Stimulated activated CD8-positive, alpha-beta memory T cell treated with anti-CD3 and anti-CD28 coated beads, Interleukin-15, amount 100 ng/mL, for 4 hours (primary cell): Measurements from ENCODE around the gene HOXA1.

ENCODE experiments used
- DNase-seq, 2 donors: peaks; one replicate each; pipeline ENCODE4 v3.0.0-alpha.2; 2020; ENCODE audit warnings: low read depth in 2 of 2

Gene HOXA1

GRCh38 chr7:27116962-27117886 lies 21.4 kb upstream of the HOXA1 start:
- no peak for DNase-seq

- no peak for DNase-seq
These were observed 20.5 kb upstream of the HOXA1 start for GRCh38 chr7:27116031-27116961.

DNA sequence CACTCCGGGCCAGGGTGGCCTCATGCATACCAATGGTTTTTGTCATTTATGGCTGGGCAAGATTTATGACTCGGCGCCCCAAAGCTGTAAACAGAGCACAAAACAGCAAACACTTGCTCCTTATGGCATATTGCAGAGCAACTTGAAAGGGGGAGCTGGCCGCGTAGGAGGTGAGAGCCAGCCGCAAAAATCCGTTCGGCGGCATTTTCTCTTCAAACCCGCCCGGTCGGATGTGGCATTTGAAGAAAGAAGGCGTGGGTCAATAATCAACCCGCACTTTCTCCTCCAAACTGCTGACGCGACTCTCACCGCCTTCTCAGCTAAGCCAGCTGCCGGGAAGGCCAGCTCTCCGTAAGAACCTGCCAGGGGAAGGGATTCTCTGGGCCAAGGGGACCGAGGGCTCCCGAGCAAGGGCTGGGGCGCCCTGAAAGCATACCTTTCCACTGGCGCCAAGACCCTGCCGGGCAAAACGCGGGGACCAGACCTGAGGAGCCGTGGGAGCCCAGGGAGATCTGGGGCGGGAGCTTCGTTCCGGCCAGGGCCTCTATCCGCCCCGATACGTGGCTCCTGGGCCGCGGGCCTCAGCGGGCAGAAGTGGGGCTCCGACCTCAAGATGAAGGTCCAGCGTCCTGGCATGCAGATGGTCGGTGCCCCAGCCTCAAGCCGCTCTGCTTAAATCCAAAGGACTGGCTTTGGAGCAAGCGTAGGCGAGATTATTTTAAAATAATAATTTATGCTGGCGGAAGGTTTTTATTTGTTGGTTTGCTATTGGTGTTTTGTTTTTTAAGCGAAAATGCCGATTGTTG lies 19.6 kb upstream of the HOXA1 start:
- DNase-seq, result no peak

DNA sequence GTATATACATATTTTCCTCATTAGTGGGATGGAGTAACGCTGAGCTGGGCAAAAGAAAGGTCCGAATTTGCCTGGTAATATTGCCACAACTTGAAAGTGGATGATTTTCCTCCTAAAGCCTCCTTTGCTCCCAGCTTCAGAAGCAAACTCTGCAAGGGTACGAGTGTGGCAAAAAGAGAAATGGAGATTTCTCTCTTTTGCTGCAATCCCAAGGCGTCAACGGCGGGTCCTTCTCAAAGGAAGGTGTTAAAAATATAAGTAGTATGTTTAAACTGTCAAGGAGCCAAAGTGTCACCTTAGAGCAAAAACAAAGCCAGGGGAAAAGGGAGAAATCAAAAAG lies 19.1 kb upstream of the HOXA1 start:
- DNase-seq, result no peak

- DNase-seq, result no peak
These were observed 18.4 kb upstream of the HOXA1 start for GRCh38 chr7:27113991-27114769.

GRCh38 chr7:27112955-27113949 lies 17.5 kb upstream of the HOXA1 start:
- DNase-seq, result no peak

GRCh38 chr7:27112361-27112760 lies 16.6 kb upstream of the HOXA1 start:
- DNase-seq, result no peak

DNA sequence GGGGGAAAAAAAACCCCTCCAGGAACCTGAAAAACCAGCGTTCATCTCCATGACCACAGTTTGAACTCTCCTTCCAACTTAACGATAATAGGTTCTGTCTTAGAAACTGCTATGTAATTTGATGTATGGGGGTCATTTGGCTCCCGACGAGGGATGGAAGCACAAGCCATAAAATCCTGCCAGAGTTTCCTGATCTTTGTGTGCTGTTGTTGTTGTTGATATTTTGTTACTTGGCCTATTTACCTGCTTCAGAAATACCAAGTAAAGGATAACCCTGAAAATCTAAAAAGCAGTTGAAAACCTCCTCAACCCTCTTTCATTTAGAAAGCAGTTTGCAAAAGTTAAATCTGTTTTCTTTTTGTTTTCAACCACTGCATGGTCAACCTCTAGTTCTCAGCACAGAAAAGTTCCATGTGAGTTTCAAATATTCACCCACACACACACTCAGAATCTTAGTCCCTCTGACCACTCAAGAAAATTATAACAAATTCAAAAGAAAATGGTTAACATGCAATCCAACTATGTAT lies 16.0 kb upstream of the HOXA1 start:
- DNase-seq, result no peak

DNA sequence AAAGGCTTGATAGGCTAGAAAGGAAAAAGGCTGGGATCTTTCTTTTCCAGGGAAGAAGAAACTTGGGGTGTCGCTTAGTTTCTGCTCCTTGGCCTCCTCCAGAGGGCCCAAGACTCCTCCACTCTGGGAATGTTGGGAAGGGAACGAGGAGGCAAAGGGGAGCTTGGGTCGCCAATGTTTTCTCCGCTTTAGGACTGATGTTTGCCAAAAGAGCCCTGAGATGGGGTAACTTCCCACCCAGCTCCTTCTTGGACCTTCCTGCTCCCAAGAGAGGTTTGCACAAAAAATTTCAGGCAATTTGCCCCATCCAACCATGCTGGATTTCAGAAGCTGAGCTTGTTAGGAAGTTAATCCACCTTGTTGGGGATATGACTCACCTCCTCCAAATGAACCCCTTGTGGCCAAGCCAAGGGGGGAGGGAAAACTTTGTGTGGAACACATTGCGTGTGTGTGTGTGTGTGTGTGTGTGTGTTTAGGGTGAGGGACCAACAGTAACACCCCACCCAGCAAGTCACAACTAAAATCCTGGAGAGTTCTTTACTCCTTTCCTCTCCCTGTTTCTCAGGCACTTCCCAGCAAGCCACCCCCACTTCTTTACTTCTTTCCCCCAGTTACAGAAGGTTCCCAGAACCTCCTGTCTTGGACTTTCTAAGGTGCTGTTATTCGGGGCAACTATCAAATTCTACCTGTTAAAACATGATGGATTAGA lies 15.4 kb upstream of the HOXA1 start:
- DNase-seq, result no peak

- DNase-seq, result no peak
These were observed 14.6 kb upstream of the HOXA1 start for GRCh38 chr7:27110186-27111031.

DNA sequence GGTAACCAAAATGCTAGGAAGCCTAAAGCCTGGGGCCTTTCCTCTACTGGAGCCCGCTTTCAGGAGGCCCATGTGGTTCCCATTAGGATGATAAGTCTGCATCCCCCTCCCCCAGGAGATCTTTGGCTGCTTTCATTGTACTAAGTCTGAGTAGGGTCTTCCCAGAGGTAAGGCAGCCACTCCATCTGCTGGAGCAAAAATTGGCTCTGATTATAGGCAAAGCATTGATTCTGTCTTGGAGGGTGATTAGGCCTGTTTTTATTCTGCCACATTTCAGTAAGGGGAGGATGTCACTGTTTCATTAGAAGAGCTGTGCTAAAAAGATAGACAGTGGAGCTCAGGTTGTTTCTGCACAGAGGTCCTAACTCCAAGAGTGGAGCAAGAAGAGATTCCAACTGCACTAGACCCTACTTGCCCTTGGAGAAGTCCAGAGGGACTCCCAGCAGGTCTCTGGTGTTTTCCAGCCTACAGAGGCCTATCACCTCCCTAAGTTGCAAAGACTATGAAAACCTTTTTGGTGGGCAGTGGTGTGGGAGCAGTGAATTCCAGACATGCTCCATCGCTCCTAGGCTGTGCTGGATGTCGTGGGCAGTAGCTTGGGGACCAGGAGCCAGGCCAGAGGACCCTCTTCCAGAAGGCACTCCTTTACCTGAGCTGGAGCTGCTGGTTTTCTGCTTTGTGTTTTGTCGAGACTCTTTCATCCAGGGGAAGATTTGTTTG lies 13.8 kb upstream of the HOXA1 start:
- DNase-seq, result no peak

GRCh38 chr7:27108390-27109127 lies 12.8 kb upstream of the HOXA1 start:
- no peak for DNase-seq

DNA sequence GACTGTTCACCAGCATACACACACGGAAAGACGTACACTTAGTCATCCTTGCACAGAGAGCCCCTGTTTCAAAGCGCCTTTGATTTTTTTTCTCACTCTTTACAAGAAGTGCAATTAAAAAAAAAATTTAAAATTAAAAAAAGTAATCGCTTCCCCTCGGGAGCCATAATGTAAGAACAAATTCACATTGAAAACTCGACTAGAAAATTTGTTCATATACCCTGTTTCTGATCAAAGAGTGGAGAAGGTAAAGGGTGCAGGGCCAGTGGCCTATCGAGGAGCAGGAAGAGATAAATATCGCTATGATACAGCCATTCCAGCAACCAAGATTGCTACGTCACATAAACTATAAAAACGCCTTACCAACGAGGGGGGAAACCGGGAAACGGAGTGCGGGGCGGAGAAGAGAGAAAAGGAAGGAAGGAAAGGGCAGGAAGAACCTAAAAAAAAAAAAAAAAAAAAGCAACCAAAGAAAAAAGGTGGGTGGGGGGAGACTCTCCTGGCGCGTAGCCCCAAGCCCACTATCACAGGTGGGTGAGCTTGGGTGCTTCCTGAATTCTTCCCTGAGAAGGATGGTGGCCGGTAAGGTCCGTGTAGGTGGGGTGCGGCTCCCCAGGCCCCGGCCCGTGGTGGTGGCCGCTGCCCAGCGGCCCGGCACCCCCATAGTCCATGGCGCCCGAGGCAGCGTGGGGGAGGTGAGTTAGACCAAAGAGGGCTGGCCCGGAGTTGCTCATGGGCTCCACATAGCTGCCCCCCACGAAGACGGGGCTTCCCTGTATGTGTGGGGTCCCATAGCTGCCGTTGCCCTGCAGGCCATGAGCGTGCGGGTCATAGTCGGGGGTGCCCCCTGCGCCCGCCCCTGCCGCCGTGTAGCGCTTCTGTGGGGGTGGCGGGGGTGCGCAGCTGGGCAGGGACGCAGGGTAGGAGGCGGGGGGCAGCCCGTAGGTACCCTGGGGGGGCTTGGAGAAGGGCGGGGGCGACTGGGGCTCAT lies 11.9 kb upstream of the HOXA1 start:
- DNase-seq, result no peak

DNA sequence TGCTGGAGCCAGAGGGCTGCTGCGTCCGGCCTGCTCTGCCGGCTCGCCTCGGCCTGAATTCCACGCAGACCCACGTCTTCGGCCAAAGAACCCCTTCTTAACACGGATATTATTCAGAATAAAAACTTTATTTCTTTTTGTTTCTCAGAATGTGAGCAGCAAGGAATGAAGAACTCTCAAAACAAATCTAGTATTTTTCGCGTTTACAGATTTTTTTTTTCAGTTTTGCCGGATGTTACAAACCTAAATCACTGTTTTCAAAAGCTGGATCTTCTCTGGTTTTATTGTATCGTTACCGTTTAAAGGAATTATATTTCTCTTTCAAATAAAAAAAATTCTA lies 11.1 kb upstream of the HOXA1 start:
- no peak for DNase-seq

GRCh38 chr7:27106181-27106900 lies 10.5 kb upstream of the HOXA1 start:
- DNase-seq, result no peak
